Sigmoid colon (tissue), 7 donors: ENCODE results near the gene CARD14. TPM values are rescaled to one million over a fixed set of nuclear protein-coding genes. Genes with fewer than 3 reads are reported as not detected.
"Not testable (repeated sequence)": the region's sequence is repeated elsewhere in the genome, so short reads cannot be mapped to it uniquely, and the experiment has no call there.

ENCODE experiments used
- DNase-seq: peaks from one replicate; pipeline ENCODE4 v3.0.0-alpha.2; 2019
- H3K27ac ChIP-seq, 4 donors: fragments of 200-600 bp; sonication (generic); one replicate each; pipeline ENCODE4 v1.5.1; 2016 to 2019; ENCODE audit warnings: mild to moderate bottlenecking in 1 of 4
- H3K27me3 ChIP-seq, 3 donors: fragments of 200-600 bp; sonication (generic); one replicate each; pipeline ENCODE4 v1.5.1; 2019; ENCODE audit warnings: mild to moderate bottlenecking in 1 of 3
- H3K36me3 ChIP-seq, 4 donors: fragments of 200-600 bp; sonication (generic); one replicate each; pipeline ENCODE4 v1.5.1; 2016 to 2019
- H3K4me1 ChIP-seq, 4 donors: fragments of 200-600 bp; sonication (generic); one replicate each; pipeline ENCODE4 v1.5.1; 2017 to 2019
- H3K4me3 ChIP-seq, 4 donors: fragments of 200-600 bp; sonication (generic); one replicate each; pipeline ENCODE4 v1.5.1; 2017 to 2019; ENCODE audit warnings: mild to moderate bottlenecking in 2 of 4, moderate library complexity in 1 of 4
- H3K9me3 ChIP-seq, 4 donors: fragments of 200-600 bp in 3 of 4; sonication (generic) in 3 of 4; one replicate each; pipeline versions ENCODE4 v1.5.1 to v1.6.1; 2013 to 2019
- CTCF ChIP-seq, 4 experiments: fragments of 450-650 bp in 3 of 4; fragments of 200-600 bp in 1 of 4; IDR thresholded peaks; one replicate each; pipeline ENCODE4 v1.5.1; 2016 to 2019; ENCODE audit warnings: antibody characterized with exemption in 4 of 4, mild to moderate bottlenecking in 3 of 4, moderate library complexity in 2 of 4
- EP300 ChIP-seq, 4 donors: sonication (generic); formaldehyde crosslinking; IDR thresholded peaks; one replicate each; pipeline ENCODE4 v1.6.1; 2017; ENCODE audit warnings: antibody characterized with exemption in 4 of 4
- POLR2A ChIP-seq, 2 donors: fragments of 450-650 bp; IDR thresholded peaks; one replicate each; pipeline ENCODE4 v1.6.1; 2016; ENCODE audit warnings: antibody characterized with exemption in 2 of 2, mild to moderate bottlenecking in 2 of 2, moderate library complexity in 2 of 2
- POLR2AphosphoS5 ChIP-seq, 4 donors: sonication (generic); formaldehyde crosslinking; IDR thresholded peaks; one replicate each; pipeline ENCODE4 v1.6.1; 2017; ENCODE audit warnings: antibody characterized with exemption in 4 of 4
- WGBS, 2 donors: extraction: QIAGEN DNeasy Blood & Tissue Kit; methylation state at CpG; one replicate each; pipeline ENCODE4 v1.1.7; 2013; 5-methylcytosine and 5-hydroxymethylcytosine counted together
- intact Hi-C: fragments of 100-400 bp; cut with DNase I; formaldehyde crosslinking; loops from one replicate; pipeline ENCODE4 v1.15.1; 2023
- polyA plus RNA-seq, 3 donors: library from polyadenylated mRNA; stranded (reverse); fragments of 200-250 nt; gene quantifications; one replicate each; pipeline ENCODE4 v1.2.3, GENCODE V29; 2013
- total RNA-seq, 4 donors: library from RNA; depleted of rRNA; stranded (reverse); fragments of >200 nt; gene quantifications; one replicate each; pipeline ENCODE4 v1.1.0, GENCODE V29; 2016
- donor health status: healthy with polysubstance abuse.
- donor health status: Bipolar disorder and iron deficiency.
- donor health status: healthy.

CARD14 gene
- total and polyA plus RNA-seq, 7 donors: 0.23 to 1.8 (median 1.5) TPM; not detected in 4

GRCh38 chr17:80243526-80244433, 74.0 kb downstream of the CARD14 start:
- peaks cover 17 to 86% (median 25%) of the 10 kb centered on the region in 4 donors for H3K36me3 ChIP-seq
- TF ChIP-seq CTCF (IDR thresholded peaks at IDR 0.05) (no peak), POLR2AphosphoS5 (IDR thresholded peaks at IDR 0.05) (no peak), POLR2A (IDR thresholded peaks at IDR 0.05) (no peak), EP300 (IDR thresholded peaks at IDR 0.05) (no peak)
- 95% methylated on average over 26 of the region's 26 CpGs for WGBS, 2 donors

GRCh38 chr17:80244448-80244847, 74.6 kb downstream of the CARD14 start:
- H3K4me3 ChIP-seq, intact Hi-C loops, H3K9me3 ChIP-seq, H3K27me3 ChIP-seq, H3K27ac ChIP-seq, H3K4me1 ChIP-seq, DNase-seq: not testable (repeated sequence)
- whole genome bisulfite sequencing, 2 donors: 94 to 95% methylated on average over 6 of the region's 6 CpGs
- peaks cover 17 to 92% (median 25%) of the 10 kb centered on the region in 4 donors for H3K36me3 ChIP-seq

More at GRCh38 chr17:80243526-80244433, 74.0 kb downstream of the CARD14 start:
- no peak for DNase-seq
- intact Hi-C loops: no loop called here
- Histone ChIP-seq H3K27me3 (no peaks in the 10 kb centered on the region), H3K9me3 (no peaks in the 10 kb centered on the region), H3K4me1 (no peaks in the 10 kb centered on the region), H3K27ac (no peak overlapping the region), H3K4me3 (no peak overlapping the region)

- TF ChIP-seq EP300 (IDR thresholded peaks at IDR 0.05) (no peak), POLR2AphosphoS5 (IDR thresholded peaks at IDR 0.05) (no peak)
- Histone ChIP-seq H3K4me3 (no peak overlapping the region), H3K36me3 (peaks cover 17 to 92% (median 25%) of the 10 kb centered on the region in 4 donors), H3K4me1 (no peaks in the 10 kb centered on the region), H3K9me3 (no peaks in the 10 kb centered on the region), H3K27ac (no peak overlapping the region), H3K27me3 (no peaks in the 10 kb centered on the region)
- no peak for DNase-seq
- 92% methylated on average over 22 of the region's 22 CpGs for WGBS, 2 donors
- intact Hi-C loops: no loop called here
Measured at GRCh38 chr17:80244871-80245509, 75.2 kb downstream of the CARD14 start.

GRCh38 chr17:80245566-80246265, 75.9 kb downstream of the CARD14 start:
- Histone ChIP-seq H3K27ac (no peak overlapping the region), H3K36me3 (peaks cover 17 to 90% (median 25%) of the 10 kb centered on the region in 4 donors), H3K27me3 (no peaks in the 10 kb centered on the region), H3K4me1 (no peaks in the 10 kb centered on the region), H3K9me3 (no peaks in the 10 kb centered on the region), H3K4me3 (no peak overlapping the region)
- TF ChIP-seq POLR2A (IDR thresholded peaks at IDR 0.05): no peak
- no peak for TF ChIP-seq EP300 (IDR thresholded peaks at IDR 0.05)
- TF ChIP-seq POLR2AphosphoS5 (IDR thresholded peaks at IDR 0.05): no peak
- no peak for TF ChIP-seq CTCF (IDR thresholded peaks at IDR 0.05)
- intact Hi-C loops: no loop called here
- no peak for DNase-seq
- WGBS, 2 donors: 92 to 94% methylated on average over 27 of the region's 27 CpGs

- Histone ChIP-seq H3K4me1 (no peaks in the 10 kb centered on the region), H3K27ac (no peak overlapping the region), H3K27me3 (no peaks in the 10 kb centered on the region), H3K9me3 (no peaks in the 10 kb centered on the region), H3K4me3 (no peak overlapping the region), H3K36me3 (peaks cover 17 to 84% (median 26%) of the 10 kb centered on the region in 4 donors)
- WGBS, 2 donors: 94 to 96% methylated on average over 19 of the region's 19 CpGs
- DNase-seq: no peak
- TF ChIP-seq POLR2A (IDR thresholded peaks at IDR 0.05): no peak
- no peak for TF ChIP-seq CTCF (IDR thresholded peaks at IDR 0.05)
- intact Hi-C loops: no loop called here
Measured at GRCh38 chr17:80246266-80246681, 76.4 kb downstream of the CARD14 start.
